ENCODE measurements around the gene GPX4. TPM values are rescaled to one million over a fixed set of nuclear protein-coding genes. Genes with fewer than 3 reads are reported as not detected.

The GPX4 gene
- total RNA-seq, 1 experiment from 2014 or later = 232 TPM

DNA sequence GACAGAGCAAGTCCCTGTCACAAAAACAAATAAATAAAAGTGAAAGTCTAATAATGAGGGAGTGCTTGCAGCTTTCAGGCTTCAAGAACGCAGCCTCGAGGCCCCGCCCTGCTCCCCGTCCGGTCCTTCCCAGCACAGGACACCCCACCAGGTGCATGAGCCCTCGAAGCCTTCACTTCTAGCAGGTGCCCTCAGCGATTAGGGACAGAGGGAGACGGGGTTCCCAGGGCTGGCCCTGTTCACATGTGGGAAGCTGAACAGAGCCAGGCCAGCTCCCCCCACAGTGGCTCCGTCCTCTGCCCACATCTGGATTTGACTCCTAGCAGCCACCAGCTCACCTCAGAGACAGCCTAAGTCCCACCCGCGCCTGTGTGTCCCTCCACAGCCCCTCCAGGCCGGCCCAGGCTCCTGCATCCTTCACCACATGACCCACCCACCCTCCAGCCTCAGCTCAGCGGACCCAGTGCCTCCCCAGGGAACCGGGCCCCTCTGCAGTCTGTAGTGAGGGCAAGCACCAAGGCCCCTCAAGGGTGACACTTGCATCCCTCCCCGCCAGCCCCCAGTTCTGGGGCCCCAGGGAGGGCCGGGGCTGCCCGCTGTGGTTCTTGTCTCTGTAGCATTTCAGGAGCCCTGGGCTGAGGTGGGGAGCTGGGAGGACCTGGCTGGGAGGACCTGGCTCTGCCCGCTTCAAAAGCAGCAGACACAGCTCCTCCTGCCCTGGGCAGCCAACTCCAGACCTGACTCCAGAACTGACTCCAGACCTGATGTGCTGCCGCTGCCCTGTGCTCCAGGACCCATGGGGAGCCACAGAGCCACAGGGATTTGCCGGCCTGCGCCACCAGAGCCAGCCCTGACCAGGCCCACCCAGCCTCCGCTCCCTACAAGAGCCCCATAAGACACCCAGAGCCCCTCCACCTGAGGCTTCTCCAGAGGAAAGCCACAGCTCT, 27.2 kb downstream of the GPX4 start:
- no peak overlapping the region for H3K27ac ChIP-seq
- H3K27me3 ChIP-seq = no peaks in the 10 kb centered on the region
- H3K36me3 ChIP-seq = peaks cover 8% of the 10 kb centered on the region; the same call in 1 of the 2 replicates
- no peaks in the 10 kb centered on the region for H3K4me1 ChIP-seq
- DNase-seq = no peak
- no peaks in the 10 kb centered on the region for H3K9me3 ChIP-seq (replicated peaks)
- H3K4me3 ChIP-seq = no peak overlapping the region

GRCh38 chr19:1131718-1132551, 28.1 kb downstream of the GPX4 start:
- Histone ChIP-seq H3K27ac (no peak overlapping the region), H3K4me1 (no peaks in the 10 kb centered on the region), H3K9me3 (replicated peaks) (no peaks in the 10 kb centered on the region), H3K27me3 (no peaks in the 10 kb centered on the region), H3K36me3 (peaks cover 8% of the 10 kb centered on the region; the same call in 1 of the 2 replicates), H3K4me3 (no peak overlapping the region)
- DNase-seq = no peak

GRCh38 chr19:1132552-1133383, 29.0 kb downstream of the GPX4 start:
- H3K27ac ChIP-seq = no peak overlapping the region

GRCh38 chr19:1133471-1133929, 29.7 kb downstream of the GPX4 start:
- Histone ChIP-seq H3K4me1 (no peaks in the 10 kb centered on the region), H3K27me3 (no peaks in the 10 kb centered on the region), H3K36me3 (peaks cover 4% of the 10 kb centered on the region; the same call in 1 of the 2 replicates), H3K9me3 (replicated peaks) (no peaks in the 10 kb centered on the region), H3K27ac (no peak overlapping the region), H3K4me3 (no peak overlapping the region)
- peak in 1 of 2 experiments; percentile 33 for DNase-seq

More at GRCh38 chr19:1132552-1133383, 29.0 kb downstream of the GPX4 start:
- Histone ChIP-seq H3K4me3 (no peak overlapping the region), H3K4me1 (no peaks in the 10 kb centered on the region), H3K27me3 (no peaks in the 10 kb centered on the region), H3K36me3 (peaks cover 4% of the 10 kb centered on the region; the same call in 1 of the 2 replicates), H3K9me3 (replicated peaks) (no peaks in the 10 kb centered on the region)
- no peak for DNase-seq

- Histone ChIP-seq H3K36me3 (peaks cover 4% of the 10 kb centered on the region; the same call in 1 of the 2 replicates), H3K4me3 (no peak overlapping the region), H3K27ac (no peak overlapping the region), H3K27me3 (no peaks in the 10 kb centered on the region), H3K4me1 (no peaks in the 10 kb centered on the region), H3K9me3 (replicated peaks) (no peaks in the 10 kb centered on the region)
- DNase-seq = no peak
Measured at GRCh38 chr19:1134431-1134830, 30.6 kb downstream of the GPX4 start.

GRCh38 chr19:1135454-1135853, 31.7 kb downstream of the GPX4 start:
- Histone ChIP-seq H3K27me3 (no peaks in the 10 kb centered on the region), H3K27ac (no peak overlapping the region), H3K36me3 (peaks cover 4% of the 10 kb centered on the region; the same call in 1 of the 2 replicates), H3K4me1 (no peaks in the 10 kb centered on the region), H3K9me3 (replicated peaks) (no peaks in the 10 kb centered on the region), H3K4me3 (no peak overlapping the region)
- no peak for DNase-seq

DNA sequence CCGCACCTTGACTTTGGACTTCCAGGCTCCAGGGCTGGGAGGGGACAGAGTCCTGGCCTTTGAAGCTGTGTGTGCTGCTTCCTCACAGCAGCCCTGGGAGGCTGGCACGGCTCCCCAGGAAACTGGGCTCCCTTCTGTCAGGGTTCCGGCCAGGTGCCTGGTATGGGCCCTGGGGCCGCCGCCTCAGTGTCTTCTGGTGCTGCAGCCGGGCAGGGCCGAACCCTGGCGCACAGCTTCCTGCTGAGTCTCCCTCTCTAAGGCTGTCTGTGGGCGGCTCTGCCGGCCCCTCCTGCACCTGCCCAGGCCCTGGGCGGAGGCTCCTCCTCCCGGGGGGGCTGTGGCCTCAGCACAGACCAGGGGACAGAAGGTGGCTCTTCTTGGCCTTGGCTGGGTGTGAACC, 32.4 kb downstream of the GPX4 start:
- Histone ChIP-seq H3K27ac (no peak overlapping the region), H3K27me3 (no peaks in the 10 kb centered on the region), H3K4me1 (no peaks in the 10 kb centered on the region), H3K36me3 (peaks cover 4% of the 10 kb centered on the region; the same call in 1 of the 2 replicates), H3K4me3 (no peak overlapping the region), H3K9me3 (replicated peaks) (no peaks in the 10 kb centered on the region)
- no peak for DNase-seq

GRCh38 chr19:1136621-1137317, 33.0 kb downstream of the GPX4 start:
- no peak overlapping the region for H3K27ac ChIP-seq

GRCh38 chr19:1138121-1138520, 34.3 kb downstream of the GPX4 start:
- H3K4me1 ChIP-seq = no peaks in the 10 kb centered on the region

More at GRCh38 chr19:1136621-1137317, 33.0 kb downstream of the GPX4 start:
- no peak for DNase-seq
- H3K4me3 ChIP-seq = no peak overlapping the region
- H3K9me3 ChIP-seq (replicated peaks) = no peaks in the 10 kb centered on the region
- no peaks in the 10 kb centered on the region for H3K4me1 ChIP-seq
- H3K27me3 ChIP-seq = no peaks in the 10 kb centered on the region
- H3K36me3 ChIP-seq = peaks cover 4% of the 10 kb centered on the region; the same call in 1 of the 2 replicates

DNA sequence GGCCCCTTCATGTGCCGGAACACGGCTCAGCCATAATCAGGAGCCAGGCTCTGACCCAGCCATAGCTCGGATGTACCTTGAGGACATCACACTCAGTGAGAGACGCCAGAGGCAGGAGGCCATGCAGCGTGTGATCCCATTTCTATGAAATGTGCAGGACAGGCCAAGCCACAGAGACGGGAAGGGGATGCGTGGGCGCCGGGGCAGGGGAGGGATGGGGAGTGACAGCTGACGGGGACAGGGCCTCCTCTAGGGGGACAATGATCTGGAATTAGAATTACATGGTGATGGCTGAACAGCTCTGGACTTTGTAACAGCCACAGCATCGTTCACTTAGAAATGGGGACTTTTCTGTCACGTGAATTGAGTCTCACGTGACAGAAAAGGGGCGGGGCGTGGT, 35.3 kb downstream of the GPX4 start:
- no peaks in the 10 kb centered on the region for H3K9me3 ChIP-seq (replicated peaks)
- H3K4me1 ChIP-seq = no peaks in the 10 kb centered on the region
- no peak overlapping the region for H3K4me3 ChIP-seq
- no peak for DNase-seq
- no peaks in the 10 kb centered on the region for H3K27me3 ChIP-seq
- H3K36me3 ChIP-seq = peaks cover 19% of the 10 kb centered on the region
- no peak overlapping the region for H3K27ac ChIP-seq

More at GRCh38 chr19:1138121-1138520, 34.3 kb downstream of the GPX4 start:
- peaks cover 9% of the 10 kb centered on the region for H3K36me3 ChIP-seq
- H3K27me3 ChIP-seq = no peaks in the 10 kb centered on the region
- H3K4me3 ChIP-seq = no peak overlapping the region
- DNase-seq = no peak
- no peaks in the 10 kb centered on the region for H3K9me3 ChIP-seq (replicated peaks)
- no peak overlapping the region for H3K27ac ChIP-seq

DNA sequence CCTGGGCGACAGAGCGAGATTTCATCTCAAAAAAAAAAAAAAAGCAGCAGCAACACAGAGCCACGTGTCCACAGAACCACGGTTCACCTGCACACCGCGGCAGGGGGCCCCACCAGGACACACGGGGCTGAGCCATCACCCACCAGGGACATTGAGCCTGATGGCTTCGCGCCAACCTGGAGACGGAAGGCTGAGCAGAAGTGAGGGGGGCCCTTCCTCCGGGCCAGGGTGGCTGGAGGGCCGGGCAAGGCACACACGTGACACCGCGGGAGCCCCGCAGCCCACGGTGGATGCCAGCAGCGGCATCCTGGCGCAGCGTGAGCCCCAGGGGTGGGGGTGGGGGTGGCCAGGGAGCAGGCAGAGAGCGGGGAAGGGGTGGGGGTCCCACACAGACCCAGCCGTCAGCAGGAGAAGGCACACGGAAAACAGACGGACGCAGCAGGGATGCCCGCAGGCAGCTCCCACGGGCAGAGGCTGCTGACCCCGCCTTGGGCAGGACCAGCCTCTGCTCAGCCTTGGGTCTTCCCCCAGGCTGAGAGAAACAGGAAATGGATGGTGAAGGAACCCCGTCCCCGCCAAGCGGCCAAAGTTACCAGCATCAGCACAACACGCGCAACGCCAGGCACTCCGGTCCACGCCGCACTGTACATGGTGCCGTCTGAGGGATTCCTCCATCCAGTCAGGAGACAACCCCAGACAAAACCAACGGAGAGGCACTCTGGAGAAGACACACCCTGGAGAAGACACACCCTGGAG, 36.7 kb downstream of the GPX4 start:
- H3K27me3 ChIP-seq = no peaks in the 10 kb centered on the region
- no peak overlapping the region for H3K27ac ChIP-seq
- DNase-seq = no peak
- H3K4me1 ChIP-seq = no peaks in the 10 kb centered on the region
- H3K36me3 ChIP-seq = peaks cover 22% of the 10 kb centered on the region
- H3K4me3 ChIP-seq = no peak overlapping the region
- no peaks in the 10 kb centered on the region for H3K9me3 ChIP-seq (replicated peaks)

GRCh38 chr19:1141944-1142343, 38.1 kb downstream of the GPX4 start:
- Histone ChIP-seq H3K27ac (no peak overlapping the region), H3K4me1 (no peaks in the 10 kb centered on the region), H3K36me3 (peaks cover 24% of the 10 kb centered on the region), H3K4me3 (no peak overlapping the region), H3K9me3 (replicated peaks) (no peaks in the 10 kb centered on the region), H3K27me3 (no peaks in the 10 kb centered on the region)
- DNase-seq = peak in 1 of 2 experiments; percentile 13

- H3K36me3 ChIP-seq = peaks cover 24% of the 10 kb centered on the region
- no peaks in the 10 kb centered on the region for H3K27me3 ChIP-seq
- H3K4me3 ChIP-seq = no peak overlapping the region
- H3K9me3 ChIP-seq (replicated peaks) = no peaks in the 10 kb centered on the region
- H3K27ac ChIP-seq = no peak overlapping the region
- no peak for DNase-seq
- H3K4me1 ChIP-seq = no peaks in the 10 kb centered on the region
Measured at GRCh38 chr19:1143828-1144399, 40.1 kb downstream of the GPX4 start.
